ENCODE measurements around the gene IFI44.

DNA sequence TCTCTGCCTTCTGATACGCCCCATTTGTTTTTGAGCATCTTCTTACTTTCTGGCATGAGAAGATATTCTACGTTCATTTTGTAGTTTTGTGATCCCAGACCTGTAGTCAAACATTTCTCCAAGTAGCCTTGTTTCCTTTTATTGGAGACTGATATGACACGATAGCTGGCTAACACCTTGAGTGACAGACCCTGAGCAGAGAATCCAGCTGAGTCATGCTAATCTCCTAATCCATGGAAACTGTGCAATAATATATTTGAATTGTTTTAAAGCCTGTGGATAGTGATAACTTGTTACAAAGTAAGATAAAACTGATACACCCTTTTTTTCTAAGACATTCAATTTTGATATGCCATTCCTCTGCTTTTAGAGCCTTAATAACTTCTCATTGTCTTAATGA lies 30.6 kb upstream of the IFI44 start:
- TF ChIP-seq, protein P1, sequence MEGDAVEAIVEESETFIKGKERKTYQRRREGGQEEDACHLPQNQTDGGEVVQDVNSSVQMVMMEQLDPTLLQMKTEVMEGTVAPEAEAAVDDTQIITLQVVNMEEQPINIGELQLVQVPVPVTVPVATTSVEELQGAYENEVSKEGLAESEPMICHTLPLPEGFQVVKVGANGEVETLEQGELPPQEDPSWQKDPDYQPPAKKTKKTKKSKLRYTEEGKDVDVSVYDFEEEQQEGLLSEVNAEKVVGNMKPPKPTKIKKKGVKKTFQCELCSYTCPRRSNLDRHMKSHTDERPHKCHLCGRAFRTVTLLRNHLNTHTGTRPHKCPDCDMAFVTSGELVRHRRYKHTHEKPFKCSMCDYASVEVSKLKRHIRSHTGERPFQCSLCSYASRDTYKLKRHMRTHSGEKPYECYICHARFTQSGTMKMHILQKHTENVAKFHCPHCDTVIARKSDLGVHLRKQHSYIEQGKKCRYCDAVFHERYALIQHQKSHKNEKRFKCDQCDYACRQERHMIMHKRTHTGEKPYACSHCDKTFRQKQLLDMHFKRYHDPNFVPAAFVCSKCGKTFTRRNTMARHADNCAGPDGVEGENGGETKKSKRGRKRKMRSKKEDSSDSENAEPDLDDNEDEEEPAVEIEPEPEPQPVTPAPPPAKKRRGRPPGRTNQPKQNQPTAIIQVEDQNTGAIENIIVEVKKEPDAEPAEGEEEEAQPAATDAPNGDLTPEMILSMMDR (IDR thresholded peaks at IDR 0.05) = no peak
- no peak for TF ChIP-seq EZH2 (IDR thresholded peaks at IDR 0.05; ENCODE audit: borderline replicate concordance, insufficient read depth, low read depth, low read length, poor library complexity, severe bottlenecking)
